GM12878 (cell line): ENCODE measurements around the gene AQP5.

Experiments used
- MEF2B ChIP-seq: fragments of 450-650 bp; IDR thresholded peaks from 2 replicates; pipeline ENCODE4 v1.6.1; 2018; ENCODE audit warnings: mild to moderate bottlenecking, moderate library complexity; ENCODE audit not compliant: partially characterized antibody, poor library complexity, severe bottlenecking
- POLR2AphosphoS5 ChIP-seq: IDR thresholded peaks from 2 replicates; pipeline ENCODE4 v1.6.1; 2011; ENCODE audit warnings: mild to moderate bottlenecking, low read length, inconsistent platforms
- ZSCAN29 ChIP-seq: fragments of 450-650 bp; IDR thresholded peaks from 2 replicates; pipeline ENCODE4 v1.6.1; 2017; ENCODE audit warnings: mild to moderate bottlenecking, moderate library complexity
- TF ChIP-seq, protein P1 (sequence below): fragments of 450-650 bp; IDR thresholded peaks from 2 replicates; pipeline ENCODE4 v1.6.1; 2016; ENCODE audit warnings: mild to moderate bottlenecking, moderate library complexity, borderline replicate concordance

DNA sequence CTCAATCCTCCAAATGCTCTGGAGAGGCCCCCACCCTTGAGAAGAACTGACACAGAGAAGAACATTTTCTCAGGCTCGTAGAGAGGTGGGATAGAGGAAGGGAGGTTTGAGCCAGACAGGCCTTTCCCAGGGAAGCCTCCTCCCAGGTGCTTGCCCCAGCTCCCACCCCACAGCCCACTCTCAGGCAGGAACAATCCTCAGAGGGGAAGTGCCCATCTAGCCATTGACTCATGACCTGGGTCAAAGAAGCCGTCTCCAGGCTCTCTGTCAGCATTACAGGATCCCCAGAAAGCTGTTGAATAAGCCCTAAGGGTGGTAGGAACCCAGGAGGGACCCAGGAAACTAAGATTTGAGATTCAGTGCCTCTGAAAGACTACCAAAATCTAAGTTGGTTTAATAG lies 14.9 kb downstream of the AQP5 start:
- TF ChIP-seq POLR2AphosphoS5 (no peak), ZSCAN29 (no peak), MEF2B (no peak)
- TF ChIP-seq, protein P1, sequence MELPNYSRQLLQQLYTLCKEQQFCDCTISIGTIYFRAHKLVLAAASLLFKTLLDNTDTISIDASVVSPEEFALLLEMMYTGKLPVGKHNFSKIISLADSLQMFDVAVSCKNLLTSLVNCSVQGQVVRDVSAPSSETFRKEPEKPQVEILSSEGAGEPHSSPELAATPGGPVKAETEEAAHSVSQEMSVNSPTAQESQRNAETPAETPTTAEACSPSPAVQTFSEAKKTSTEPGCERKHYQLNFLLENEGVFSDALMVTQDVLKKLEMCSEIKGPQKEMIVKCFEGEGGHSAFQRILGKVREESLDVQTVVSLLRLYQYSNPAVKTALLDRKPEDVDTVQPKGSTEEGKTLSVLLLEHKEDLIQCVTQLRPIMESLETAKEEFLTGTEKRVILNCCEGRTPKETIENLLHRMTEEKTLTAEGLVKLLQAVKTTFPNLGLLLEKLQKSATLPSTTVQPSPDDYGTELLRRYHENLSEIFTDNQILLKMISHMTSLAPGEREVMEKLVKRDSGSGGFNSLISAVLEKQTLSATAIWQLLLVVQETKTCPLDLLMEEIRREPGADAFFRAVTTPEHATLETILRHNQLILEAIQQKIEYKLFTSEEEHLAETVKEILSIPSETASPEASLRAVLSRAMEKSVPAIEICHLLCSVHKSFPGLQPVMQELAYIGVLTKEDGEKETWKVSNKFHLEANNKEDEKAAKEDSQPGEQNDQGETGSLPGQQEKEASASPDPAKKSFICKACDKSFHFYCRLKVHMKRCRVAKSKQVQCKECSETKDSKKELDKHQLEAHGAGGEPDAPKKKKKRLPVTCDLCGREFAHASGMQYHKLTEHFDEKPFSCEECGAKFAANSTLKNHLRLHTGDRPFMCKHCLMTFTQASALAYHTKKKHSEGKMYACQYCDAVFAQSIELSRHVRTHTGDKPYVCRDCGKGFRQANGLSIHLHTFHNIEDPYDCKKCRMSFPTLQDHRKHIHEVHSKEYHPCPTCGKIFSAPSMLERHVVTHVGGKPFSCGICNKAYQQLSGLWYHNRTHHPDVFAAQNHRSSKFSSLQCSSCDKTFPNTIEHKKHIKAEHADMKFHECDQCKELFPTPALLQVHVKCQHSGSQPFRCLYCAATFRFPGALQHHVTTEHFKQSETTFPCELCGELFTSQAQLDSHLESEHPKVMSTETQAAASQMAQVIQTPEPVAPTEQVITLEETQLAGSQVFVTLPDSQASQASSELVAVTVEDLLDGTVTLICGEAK: no peak
